CD4-positive, alpha-beta T cell treated with Interleukin-6 at 100 ng/mL for 8 hours (primary cell): ENCODE results near the gene MGARP.
"Not testable (repeated sequence)": the region's sequence is repeated elsewhere in the genome, so short reads cannot be mapped to it uniquely, and the experiment has no call there.

Source experiments
- DNase-seq: peaks from one replicate; pipeline ENCODE4 v3.0.0-alpha.2; 2020; ENCODE audit warnings: mixed read lengths, low spot score

Gene MGARP

DNA sequence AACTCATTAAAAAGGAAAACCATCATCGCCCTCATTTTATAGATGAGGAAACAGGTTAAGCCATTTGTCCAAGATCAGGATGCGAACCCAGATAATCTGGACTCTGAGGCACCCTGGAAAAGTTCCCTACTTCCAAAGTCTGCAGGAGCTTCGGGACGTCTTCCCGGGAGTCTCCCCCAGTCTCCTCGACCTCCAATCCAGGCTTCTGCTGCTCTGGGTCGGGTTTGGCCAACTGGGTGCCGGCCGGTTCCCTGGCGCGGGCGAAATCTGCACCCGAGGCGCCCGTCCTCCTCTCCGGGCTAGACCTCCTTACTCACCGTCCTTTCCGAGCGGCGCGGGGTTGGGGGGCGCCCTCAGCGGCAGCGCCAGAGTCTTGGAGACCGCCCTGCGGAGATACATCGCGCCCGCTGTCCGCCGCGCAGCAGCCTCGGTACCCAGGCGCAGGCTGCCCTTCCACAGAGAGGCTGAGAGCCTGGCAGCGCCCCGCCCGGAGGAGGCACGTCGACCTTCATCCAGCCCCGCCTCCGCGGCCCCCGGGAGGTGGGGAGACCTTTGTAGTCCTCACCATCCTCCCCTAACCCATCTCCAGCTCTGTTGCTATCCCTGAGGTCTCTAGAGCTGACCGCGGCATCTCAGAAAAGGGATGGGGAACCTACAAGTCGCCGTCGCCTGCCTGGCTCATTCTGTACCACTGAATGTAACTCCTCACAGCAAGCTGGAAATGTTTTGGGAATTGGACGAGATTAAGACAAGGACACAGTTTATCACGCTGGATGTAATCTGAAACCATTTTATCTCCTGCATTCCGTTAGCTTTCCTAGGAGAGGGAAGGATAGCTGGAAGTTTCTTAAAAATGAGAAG, at the start of gene MGARP:
Gene MGARP (minus strand): TSS at position 466 of the 861 bp plus-strand sequence. CDS start 67 bp downstream, at position 399.
- DNase-seq = no peak

GRCh38 chr4:139329665-139330200, 49.7 kb upstream of the MGARP start:
- DNase-seq = no peak

- DNase-seq = no peak
Observed at GRCh38 chr4:139324620-139325019, 44.6 kb upstream of the MGARP start.

- DNase-seq = not testable (repeated sequence)
Observed at GRCh38 chr4:139322541-139322940, 42.5 kb upstream of the MGARP start.

- not testable (repeated sequence) for DNase-seq
Observed at GRCh38 chr4:139322070-139322469, 42.0 kb upstream of the MGARP start.

DNA sequence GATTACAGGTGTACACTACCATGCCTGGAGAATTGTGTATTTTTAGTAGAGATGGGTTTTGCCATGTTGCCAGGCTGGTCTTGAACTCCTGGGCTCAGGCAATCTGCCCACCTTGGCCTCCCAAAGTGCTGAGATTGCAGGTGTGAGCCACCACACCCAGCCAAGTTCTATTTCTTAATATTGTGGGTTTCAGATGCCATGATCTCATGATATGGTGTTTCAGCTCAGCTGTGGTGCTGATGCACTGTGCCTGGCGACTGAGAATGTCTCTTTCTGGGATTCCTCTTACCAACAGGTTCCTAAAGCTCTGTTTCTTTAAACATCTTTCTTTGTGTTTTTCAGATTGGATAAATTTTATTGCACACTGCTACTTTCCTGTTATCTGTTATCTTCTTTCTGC, 39.5 kb upstream of the MGARP start:
- no peak for DNase-seq

DNA sequence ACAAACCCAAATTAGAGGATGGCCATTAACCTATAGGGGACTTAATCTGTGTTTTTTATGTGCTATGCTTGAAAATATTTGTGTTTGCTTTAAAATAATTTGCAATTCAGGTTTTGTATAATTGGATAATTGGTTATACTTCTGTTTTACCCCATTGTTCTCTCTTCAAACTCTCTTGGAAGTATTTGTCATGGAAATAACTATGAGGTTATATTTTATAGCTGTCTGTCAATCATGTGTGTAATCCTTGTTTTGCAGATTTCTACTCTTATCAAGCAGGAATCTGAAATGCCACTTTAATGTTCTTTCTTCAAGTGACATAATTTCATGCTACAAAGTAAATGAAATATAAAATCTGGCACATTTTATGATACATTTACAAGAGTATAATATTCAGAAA, 37.6 kb upstream of the MGARP start:
- DNase-seq = no peak

DNA sequence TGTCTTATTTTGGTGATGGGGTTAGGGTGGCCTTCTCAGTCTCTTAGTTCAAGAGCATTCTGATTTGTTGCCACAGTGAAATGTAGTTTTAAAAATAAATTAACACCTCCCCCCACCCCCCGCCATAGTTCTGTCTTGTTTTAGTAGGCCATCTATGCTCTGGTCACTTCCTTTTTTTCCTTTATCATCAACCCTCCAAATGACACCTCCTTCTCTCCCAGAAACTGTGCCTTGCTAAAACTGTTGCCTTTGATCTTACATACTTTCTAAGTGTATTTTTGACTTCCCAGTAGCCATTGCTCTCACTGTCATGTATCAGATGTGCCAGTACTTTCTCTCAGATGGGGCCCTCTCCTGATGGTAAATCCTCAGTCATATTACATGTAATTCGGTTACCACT, 36.7 kb upstream of the MGARP start:
- no peak for DNase-seq

DNA sequence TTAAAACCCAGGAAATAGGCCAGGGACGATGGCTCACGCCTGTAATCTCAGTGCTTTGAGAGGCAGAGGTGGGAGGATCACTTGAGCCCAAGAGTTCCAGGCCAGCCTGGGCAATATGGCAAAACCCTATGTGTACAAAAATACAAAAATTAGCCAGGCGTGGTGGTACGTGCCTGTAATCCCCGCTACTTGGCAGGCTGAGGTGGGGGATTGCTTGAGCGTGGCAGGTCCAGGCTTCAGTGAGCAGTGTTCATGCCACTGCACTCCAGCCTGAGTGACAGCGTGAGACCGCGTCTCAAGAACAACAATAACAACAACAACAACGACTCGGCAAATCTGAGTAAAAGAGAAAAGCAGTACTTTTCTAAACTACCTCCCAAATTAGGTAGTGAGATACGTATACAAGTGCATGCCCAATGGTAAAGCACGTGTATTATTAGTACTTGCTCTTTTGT, 35.2 kb upstream of the MGARP start:
- no peak for DNase-seq

DNA sequence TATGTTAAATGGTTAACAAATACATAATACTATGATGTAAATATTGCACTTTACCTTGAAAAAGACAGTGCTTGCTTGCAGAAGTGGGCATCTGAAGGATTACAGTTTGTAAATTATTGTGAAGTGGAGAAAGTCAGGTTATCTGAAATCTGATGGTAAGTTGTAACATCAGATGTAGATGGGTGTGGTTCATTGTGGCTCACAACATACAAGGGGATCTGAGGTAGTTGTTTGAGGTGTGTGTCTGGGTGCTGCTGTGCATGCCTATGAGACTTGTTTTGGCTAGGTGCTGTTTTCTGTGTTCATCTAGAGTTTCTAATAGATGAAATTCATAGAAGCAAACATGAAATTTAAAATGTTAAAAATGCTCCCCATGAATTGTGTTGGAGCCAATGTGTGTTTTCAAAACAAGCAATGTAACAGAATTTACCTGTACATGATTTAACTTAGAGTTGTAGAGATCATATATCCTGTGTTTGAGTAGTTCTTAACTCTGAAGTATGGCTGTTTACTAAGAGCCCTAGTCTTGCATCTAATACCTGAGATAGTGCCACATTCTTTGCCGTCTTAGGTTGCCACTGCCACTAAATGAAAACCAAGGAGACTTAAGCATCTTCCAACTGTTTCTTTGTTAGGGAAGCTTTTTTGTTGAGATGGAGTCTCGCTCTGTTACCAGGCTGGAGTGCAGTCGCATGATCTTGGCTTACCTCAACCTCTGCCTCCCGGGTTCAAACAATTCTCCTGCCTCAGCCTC, 34.2 kb upstream of the MGARP start:
- DNase-seq = peak; percentile 16

DNA sequence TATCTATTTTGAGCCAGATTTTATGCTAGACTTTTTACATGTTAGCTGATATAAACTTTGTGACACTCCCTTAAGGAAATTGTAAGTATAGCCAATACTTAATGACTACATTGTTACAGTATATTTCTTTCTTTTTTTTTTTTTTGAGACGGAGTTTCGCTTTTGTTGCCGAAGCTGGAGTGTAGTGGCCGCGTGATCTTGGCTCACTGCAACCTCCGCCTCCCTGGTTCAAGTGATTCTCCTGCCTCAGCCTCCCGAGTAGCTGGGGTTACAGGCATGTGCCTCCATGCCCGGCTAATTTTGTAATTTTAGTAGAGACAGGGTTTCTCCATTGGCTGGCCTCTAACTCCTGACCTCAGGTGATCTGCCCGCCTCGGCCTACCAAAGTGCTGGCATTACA, 33.4 kb upstream of the MGARP start:
- not testable (repeated sequence) for DNase-seq

- DNase-seq = no peak
Observed at GRCh38 chr4:139312552-139313332, 32.7 kb upstream of the MGARP start.

DNA sequence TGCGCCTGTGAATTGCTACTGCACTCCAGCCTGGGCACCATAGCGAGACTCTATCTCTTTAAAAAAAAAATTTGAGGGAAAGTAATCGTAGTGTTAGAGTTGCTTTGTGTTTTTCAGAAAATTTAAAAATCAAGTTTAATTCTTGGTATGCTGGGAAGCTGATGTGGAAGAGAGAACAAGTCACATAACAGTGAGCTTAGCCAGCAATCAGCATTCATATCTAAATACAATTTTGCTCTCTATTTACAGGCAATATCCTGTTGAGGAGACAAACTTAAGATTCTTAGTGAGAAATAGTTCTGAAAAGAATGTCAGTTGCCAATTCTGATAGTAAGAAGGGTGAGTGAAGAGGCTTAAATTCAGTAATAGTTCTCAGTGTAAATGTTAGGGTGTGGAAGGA, 31.9 kb upstream of the MGARP start:
- no peak for DNase-seq

GRCh38 chr4:139304920-139305319, 24.9 kb upstream of the MGARP start:
- no peak for DNase-seq

- DNase-seq = peak; percentile 51
Observed at GRCh38 chr4:139301821-139302611, 22.0 kb upstream of the MGARP start, which contains the start of gene NDUFC1. Gene NDUFC1 (minus strand): TSS chr4:139302477. CDS start chr4:139295798, 6,679 bp downstream.

DNA sequence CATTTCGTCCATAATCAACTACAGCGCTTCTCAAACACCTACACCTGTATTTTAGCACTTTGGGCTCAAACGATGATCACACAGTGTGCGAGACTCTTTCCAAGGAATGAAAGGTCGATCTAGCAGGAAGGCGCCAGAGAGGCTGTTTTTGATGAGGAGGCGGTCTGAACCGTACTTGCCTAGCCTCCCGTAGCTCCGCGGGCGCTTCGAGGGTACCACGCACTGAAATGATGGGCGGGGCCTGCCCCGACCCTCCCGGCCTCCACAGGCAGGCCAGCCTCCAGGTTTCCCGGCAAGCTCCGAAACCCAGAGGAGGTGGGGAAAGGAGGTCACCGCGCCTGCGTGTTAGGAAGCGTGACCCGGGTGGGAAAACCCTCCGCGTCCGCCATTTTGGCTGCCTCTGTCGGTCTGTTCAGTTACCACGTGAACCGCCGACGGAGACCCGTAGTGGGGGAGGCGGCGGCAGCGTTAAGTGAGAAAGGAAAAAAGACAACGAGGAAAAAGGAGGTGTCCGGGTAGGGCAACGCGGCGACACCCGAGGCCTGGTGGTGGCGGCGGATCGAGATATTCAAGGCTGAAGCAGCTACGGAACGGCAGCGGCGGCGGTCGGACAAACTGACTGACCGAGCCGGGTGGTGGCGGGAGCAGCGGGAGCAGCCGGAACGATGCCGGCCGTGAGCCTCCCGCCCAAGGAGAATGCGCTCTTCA, 21.2 kb upstream of the MGARP start, which contains the start of gene NAA15:
Gene NAA15 (plus strand): TSS at position 393 of the 708 bp plus-strand sequence. CDS start 273 bp downstream, at position 666.
- DNase-seq = peak; percentile 98

DNA sequence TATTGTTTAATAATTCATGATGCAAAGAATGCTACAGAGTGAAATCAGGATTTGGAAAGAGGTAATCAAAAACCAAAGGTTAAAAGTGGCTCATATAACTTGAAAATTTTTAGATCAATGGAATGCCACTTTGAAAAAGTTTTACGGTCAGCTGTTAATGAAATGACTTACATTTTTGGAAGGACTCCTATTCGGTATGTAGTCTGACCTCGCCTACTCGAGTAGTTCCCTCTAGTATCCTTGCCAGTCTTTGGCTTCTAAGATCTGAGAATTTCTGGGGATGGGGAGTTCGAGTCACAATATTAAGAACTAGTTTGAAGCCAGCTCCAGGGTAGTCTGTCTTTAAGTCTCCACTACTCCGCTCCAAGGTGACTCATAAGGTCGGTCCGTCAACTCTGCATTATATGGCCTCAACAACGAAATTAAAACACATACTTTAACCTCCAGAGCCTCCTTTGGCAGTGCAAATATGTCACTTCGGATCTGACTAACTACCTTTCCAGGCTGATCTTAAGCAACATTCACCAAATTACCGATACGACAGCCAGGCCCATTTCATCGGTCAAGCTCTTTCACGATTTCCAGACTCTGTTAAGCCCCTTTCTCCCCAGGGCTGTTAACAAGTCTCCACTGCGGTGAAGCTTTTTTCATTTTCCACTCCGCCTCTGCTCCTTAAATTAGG, 20.5 kb upstream of the MGARP start:
- peak; percentile 19 for DNase-seq

DNA sequence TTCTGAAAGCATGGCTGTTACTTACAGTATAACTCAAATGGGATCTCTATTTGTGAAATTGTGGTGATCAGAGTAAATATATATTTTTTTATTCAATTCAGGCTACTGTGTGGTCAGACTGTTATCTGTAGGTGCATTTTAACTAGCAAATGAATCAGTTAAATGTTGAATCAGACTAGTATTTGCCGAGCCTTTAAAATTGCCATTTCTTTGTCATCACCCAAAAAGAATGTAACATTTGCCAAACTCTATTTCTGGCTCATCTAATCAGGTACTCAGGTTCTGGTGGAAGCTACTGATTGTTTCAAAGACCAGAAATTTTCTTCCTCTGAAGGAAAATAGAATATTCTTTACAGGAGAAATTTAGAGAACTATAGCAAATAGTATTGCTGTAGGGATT, 19.5 kb upstream of the MGARP start:
- no peak for DNase-seq

DNA sequence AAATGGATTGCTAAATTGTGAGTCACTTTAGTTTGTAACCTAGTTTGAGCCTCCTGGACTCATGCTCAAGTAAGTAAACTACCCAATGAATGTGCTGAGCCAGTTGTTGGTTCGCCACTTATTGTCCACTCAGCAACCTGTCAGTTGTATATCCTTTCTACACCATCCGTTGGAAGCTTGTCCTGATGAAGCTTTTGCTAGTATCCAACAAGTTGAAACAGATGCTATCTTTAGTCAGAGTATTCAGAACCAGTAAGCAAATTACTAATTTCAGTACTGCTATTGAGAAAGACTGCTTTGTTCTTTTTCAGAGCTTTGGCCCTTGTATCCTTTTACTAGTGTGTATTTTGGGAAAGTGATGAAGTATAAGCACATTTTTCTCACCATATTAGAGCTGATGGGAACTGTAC, 17.0 kb upstream of the MGARP start:
- DNase-seq = no peak

DNA sequence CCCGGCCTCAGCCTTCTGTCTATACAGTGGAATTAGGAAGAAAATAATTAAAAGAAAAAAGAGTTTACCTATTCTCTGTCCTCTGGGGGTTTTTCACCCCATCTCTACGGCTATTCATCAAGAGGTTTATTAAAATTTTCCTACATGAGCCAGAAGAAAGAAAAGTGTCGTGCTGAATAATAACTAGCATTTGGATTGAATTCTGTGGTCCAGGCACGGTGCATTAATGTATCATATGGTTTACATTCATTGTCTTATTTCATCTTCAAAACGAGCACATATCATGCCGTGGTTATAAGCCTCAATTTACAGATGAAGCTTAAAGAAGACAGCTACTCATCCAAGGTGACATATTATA, 15.9 kb upstream of the MGARP start:
- no peak for DNase-seq
